Measurements from ENCODE around the gene C5orf22. TPM values are rescaled to one million over a fixed set of nuclear protein-coding genes. Genes with fewer than 3 reads are reported as not detected.

C5orf22 gene
- total RNA-seq, 1 experiment from 2014 or later, result 31.9 TPM

DNA sequence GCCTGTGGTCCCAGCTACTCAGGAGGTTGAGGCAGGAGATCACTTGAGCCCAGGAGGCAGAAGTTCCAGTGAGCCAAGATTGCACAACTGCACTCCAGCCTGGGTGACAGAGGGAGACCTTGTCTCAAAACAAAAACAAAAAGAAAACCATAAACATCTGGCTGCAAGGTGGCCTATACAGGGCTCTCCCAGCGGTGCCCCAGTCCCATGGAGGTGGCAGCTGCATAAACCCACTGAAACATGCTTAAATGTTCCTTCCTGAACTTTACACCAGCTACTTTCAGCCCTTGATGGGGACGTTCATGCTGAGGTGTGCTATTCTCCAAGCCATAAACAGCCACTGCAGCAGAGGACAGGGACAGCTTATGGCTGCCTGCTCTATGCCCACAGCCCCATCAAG lies 35.8 kb upstream of the C5orf22 start:
- no TSS peak for BruUV-seq (replicated peaks)
- ChIA-PET CTCF (no interaction called here), POLR2A (ENCODE audit: low non-redundant PET) (no interaction called here)
- no peak for DNase-seq (ENCODE audit: low spot score)
- H3K4me1 ChIP-seq (ENCODE audit: insufficient read depth, low read length, poor library complexity, severe bottlenecking), result no peaks in the 10 kb centered on the region
- no peaks in the 10 kb centered on the region for H3K27me3 ChIP-seq (replicated peaks; ENCODE audit: insufficient read depth, low read depth, low read length, poor library complexity)
- H3K4me3 ChIP-seq (ENCODE audit: low read depth, low read length, poor library complexity, severe bottlenecking), result no peak overlapping the region
- TF ChIP-seq, protein P1, sequence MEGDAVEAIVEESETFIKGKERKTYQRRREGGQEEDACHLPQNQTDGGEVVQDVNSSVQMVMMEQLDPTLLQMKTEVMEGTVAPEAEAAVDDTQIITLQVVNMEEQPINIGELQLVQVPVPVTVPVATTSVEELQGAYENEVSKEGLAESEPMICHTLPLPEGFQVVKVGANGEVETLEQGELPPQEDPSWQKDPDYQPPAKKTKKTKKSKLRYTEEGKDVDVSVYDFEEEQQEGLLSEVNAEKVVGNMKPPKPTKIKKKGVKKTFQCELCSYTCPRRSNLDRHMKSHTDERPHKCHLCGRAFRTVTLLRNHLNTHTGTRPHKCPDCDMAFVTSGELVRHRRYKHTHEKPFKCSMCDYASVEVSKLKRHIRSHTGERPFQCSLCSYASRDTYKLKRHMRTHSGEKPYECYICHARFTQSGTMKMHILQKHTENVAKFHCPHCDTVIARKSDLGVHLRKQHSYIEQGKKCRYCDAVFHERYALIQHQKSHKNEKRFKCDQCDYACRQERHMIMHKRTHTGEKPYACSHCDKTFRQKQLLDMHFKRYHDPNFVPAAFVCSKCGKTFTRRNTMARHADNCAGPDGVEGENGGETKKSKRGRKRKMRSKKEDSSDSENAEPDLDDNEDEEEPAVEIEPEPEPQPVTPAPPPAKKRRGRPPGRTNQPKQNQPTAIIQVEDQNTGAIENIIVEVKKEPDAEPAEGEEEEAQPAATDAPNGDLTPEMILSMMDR (conservative IDR thresholded peaks at IDR 0.05; ENCODE audit: low read depth, low read length), result no peak
- TF ChIP-seq EZH2 (IDR thresholded peaks at IDR 0.05; ENCODE audit: borderline replicate concordance, low read depth, low read length, poor library complexity, severe bottlenecking), result no peak
- no peaks in the 10 kb centered on the region for H3K9me3 ChIP-seq (ENCODE audit: low read depth, low read length, poor library complexity, severe bottlenecking)
- H3K27ac ChIP-seq (ENCODE audit: low read depth, low read length, poor library complexity, severe bottlenecking), result no peak overlapping the region
- intact Hi-C loops (cut with micrococcal nuclease; ENCODE audit: unreplicated experiment), result no loop called here
- H3K36me3 ChIP-seq (ENCODE audit: insufficient read depth, low read length, poor library complexity, severe bottlenecking), result peaks cover 88% of the 10 kb centered on the region

DNA sequence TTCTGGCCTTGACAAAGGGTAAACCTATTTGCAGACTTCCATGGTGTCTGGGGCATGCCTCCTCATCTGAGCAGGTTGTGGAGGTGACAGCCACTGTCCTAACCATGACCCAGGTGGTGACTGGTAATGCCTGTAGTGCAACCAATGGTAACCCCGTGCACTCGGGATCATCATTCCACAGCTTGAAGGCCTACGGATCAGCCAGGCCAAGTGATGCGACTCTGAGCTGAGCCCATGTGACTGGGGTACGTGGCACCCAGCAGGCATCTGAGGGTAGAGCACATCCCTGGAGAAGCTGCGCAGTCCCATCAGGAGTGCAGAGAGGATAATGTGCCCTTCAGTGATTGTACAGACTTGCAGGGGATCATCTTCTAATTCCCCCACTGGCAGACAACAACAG lies 35.2 kb upstream of the C5orf22 start:
- no peak for TF ChIP-seq EZH2 (IDR thresholded peaks at IDR 0.05; ENCODE audit: borderline replicate concordance, low read depth, low read length, poor library complexity, severe bottlenecking)
- TF ChIP-seq, protein P1 (conservative IDR thresholded peaks at IDR 0.05; ENCODE audit: low read depth, low read length), result no peak
- intact Hi-C loops (cut with micrococcal nuclease; ENCODE audit: unreplicated experiment), result no loop called here
- Histone ChIP-seq H3K4me1 (ENCODE audit: insufficient read depth, low read length, poor library complexity, severe bottlenecking) (no peaks in the 10 kb centered on the region), H3K9me3 (ENCODE audit: low read depth, low read length, poor library complexity, severe bottlenecking) (no peaks in the 10 kb centered on the region), H3K4me3 (ENCODE audit: low read depth, low read length, poor library complexity, severe bottlenecking) (no peak overlapping the region), H3K36me3 (ENCODE audit: insufficient read depth, low read length, poor library complexity, severe bottlenecking) (peaks cover 88% of the 10 kb centered on the region), H3K27me3 (replicated peaks; ENCODE audit: insufficient read depth, low read depth, low read length, poor library complexity) (no peaks in the 10 kb centered on the region), H3K27ac (ENCODE audit: low read depth, low read length, poor library complexity, severe bottlenecking) (no peak overlapping the region)
- BruUV-seq (replicated peaks), result no TSS peak
- ChIA-PET CTCF (no interaction called here), POLR2A (ENCODE audit: low non-redundant PET) (no interaction called here)
- DNase-seq (ENCODE audit: low spot score), result no peak

DNA sequence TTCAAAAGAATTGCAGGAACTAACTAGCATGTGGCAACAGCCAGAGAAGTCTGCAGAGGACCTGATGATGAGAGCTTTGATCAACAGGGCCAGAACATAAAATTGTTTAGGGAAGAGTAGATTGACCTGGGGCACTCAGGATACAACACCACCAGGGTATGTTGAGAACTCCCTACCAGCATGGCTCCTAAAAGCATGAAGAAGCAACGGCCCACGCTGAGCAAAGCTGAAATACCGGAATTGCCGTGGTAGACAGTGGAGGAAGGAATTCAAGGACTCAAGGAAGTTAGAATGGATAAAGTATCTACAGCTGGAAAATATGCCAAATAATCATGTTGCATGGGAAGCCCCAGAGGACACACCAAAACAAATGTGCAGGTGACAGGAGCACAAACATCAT lies 31.8 kb upstream of the C5orf22 start:
- Histone ChIP-seq H3K4me3 (ENCODE audit: low read depth, low read length, poor library complexity, severe bottlenecking) (no peak overlapping the region), H3K27me3 (replicated peaks; ENCODE audit: insufficient read depth, low read depth, low read length, poor library complexity) (no peaks in the 10 kb centered on the region), H3K36me3 (ENCODE audit: insufficient read depth, low read length, poor library complexity, severe bottlenecking) (peaks cover 74% of the 10 kb centered on the region), H3K27ac (ENCODE audit: low read depth, low read length, poor library complexity, severe bottlenecking) (no peak overlapping the region), H3K4me1 (ENCODE audit: insufficient read depth, low read length, poor library complexity, severe bottlenecking) (peaks cover 11% of the 10 kb centered on the region), H3K9me3 (ENCODE audit: low read depth, low read length, poor library complexity, severe bottlenecking) (no peaks in the 10 kb centered on the region)
- TF ChIP-seq, protein P1 (conservative IDR thresholded peaks at IDR 0.05; ENCODE audit: low read depth, low read length), result no peak
- no peak for TF ChIP-seq EZH2 (IDR thresholded peaks at IDR 0.05; ENCODE audit: borderline replicate concordance, low read depth, low read length, poor library complexity, severe bottlenecking)
- DNase-seq (ENCODE audit: low spot score), result no peak
- intact Hi-C loops (cut with micrococcal nuclease; ENCODE audit: unreplicated experiment), result no loop called here
- POLR2A ChIA-PET (ENCODE audit: low non-redundant PET), result no interaction called here
- BruUV-seq (replicated peaks), result no TSS peak
- CTCF ChIA-PET, result no interaction called here

Data from A673 (cell line).